GM19328 (cell line): ENCODE data around the gene GNLY.
A peak's percentile ranks its signal among the peaks of the same experiment; 100 is the strongest.

Experiments used
- ATAC-seq: cut with Tn5 transposase; IDR thresholded peaks from one replicate; pipeline ENCODE4 v1.9.1; 2021; ENCODE audit warnings: mild to moderate bottlenecking, moderate library complexity; ENCODE audit not compliant: unreplicated experiment

Gene GNLY

GRCh38 chr2:85723707-85724360 lies 29.7 kb downstream of the GNLY start:
- no peak for ATAC-seq

- ATAC-seq, result no peak
Measured at GRCh38 chr2:85724731-85725181, 30.6 kb downstream of the GNLY start.

- ATAC-seq, result no peak
Measured at GRCh38 chr2:85725451-85725850, 31.3 kb downstream of the GNLY start.

GRCh38 chr2:85727798-85728197 lies 33.6 kb downstream of the GNLY start:
- no peak for ATAC-seq

GRCh38 chr2:85728342-85728741 lies 34.2 kb downstream of the GNLY start:
- ATAC-seq, result no peak

- ATAC-seq, result peak; percentile 60
Measured at GRCh38 chr2:85728883-85729824, 35.0 kb downstream of the GNLY start.

- ATAC-seq, result no peak
Measured at GRCh38 chr2:85729825-85730510, 35.8 kb downstream of the GNLY start.

GRCh38 chr2:85730686-85731230 lies 36.6 kb downstream of the GNLY start:
- ATAC-seq, result no peak

GRCh38 chr2:85731606-85732005 lies 37.4 kb downstream of the GNLY start:
- ATAC-seq, result no peak

GRCh38 chr2:85732467-85733120 lies 38.4 kb downstream of the GNLY start:
- no peak for ATAC-seq

- no peak for ATAC-seq
Measured at GRCh38 chr2:85733121-85733960, 39.2 kb downstream of the GNLY start.

- no peak for ATAC-seq
Measured at GRCh38 chr2:85734015-85734414, 39.9 kb downstream of the GNLY start.

- no peak for ATAC-seq
Measured at GRCh38 chr2:85734942-85735608, 40.9 kb downstream of the GNLY start.

- no peak for ATAC-seq
Measured at GRCh38 chr2:85735691-85736090, 41.5 kb downstream of the GNLY start.

GRCh38 chr2:85736456-85737355 lies 42.5 kb downstream of the GNLY start:
- no peak for ATAC-seq

- no peak for ATAC-seq
Measured at GRCh38 chr2:85737481-85737880, 43.3 kb downstream of the GNLY start.

- no peak for ATAC-seq
Measured at GRCh38 chr2:85737961-85738360, 43.8 kb downstream of the GNLY start.

- no peak for ATAC-seq
Measured at GRCh38 chr2:85740193-85740592, 46.0 kb downstream of the GNLY start.
